Measurements from ENCODE around the gene SPATA16. TPM values are rescaled to one million over a fixed set of nuclear protein-coding genes. Genes with fewer than 3 reads are reported as not detected.

SPATA16 gene
- polyA plus RNA-seq, 1 donor from 2014 or later = not detected

- no peak overlapping the region for H3K4me2 ChIP-seq (ENCODE audit: low read length)
- TF ChIP-seq EZH2 (IDR thresholded peaks at IDR 0.05; ENCODE audit: borderline replicate concordance, insufficient read depth, low read length, poor library complexity, severe bottlenecking) (no peak), CTCF (IDR thresholded peaks at IDR 0.05; ENCODE audit: poor library complexity, severe bottlenecking) (no peak), REST (IDR thresholded peaks at IDR 0.05; ENCODE audit: borderline replicate concordance) (no peak), SMC3 (conservative IDR thresholded peaks at IDR 0.05; ENCODE audit: poor library complexity) (no peak), POLR2AphosphoS5 (IDR thresholded peaks at IDR 0.05) (no peak), RAD21 (conservative IDR thresholded peaks at IDR 0.05) (no peak), EP300 (conservative IDR thresholded peaks at IDR 0.05; ENCODE audit: poor library complexity, severe bottlenecking) (no peak), TAF1 (IDR thresholded peaks at IDR 0.05; ENCODE audit: low read depth) (no peak), MXI1 (conservative IDR thresholded peaks at IDR 0.05; ENCODE audit: poor library complexity, severe bottlenecking) (no peak)
- H4K20me1 ChIP-seq (ENCODE audit: insufficient read depth) = no peaks in the 10 kb centered on the region
Measured at GRCh38 chr3:173138026-173138425, 3.0 kb downstream of the SPATA16 start.

GRCh38 chr3:173135059-173135458 is 6.0 kb downstream of the SPATA16 start:
- Histone ChIP-seq H3K27me3 (ENCODE audit: insufficient read depth, low read depth, low read length) (no peaks in the 10 kb centered on the region), H3K27ac (ENCODE audit: low read length) (no peak overlapping the region), H3K9ac (ENCODE audit: low read length) (no peak overlapping the region), H3K36me3 (ENCODE audit: insufficient read depth, low read length) (no peaks in the 10 kb centered on the region), H3K79me2 (replicated peaks; ENCODE audit: insufficient read depth, low read length) (no peaks in the 10 kb centered on the region), H3K4me2 (ENCODE audit: low read length) (no peak overlapping the region), H3K4me3 (ENCODE audit: low read length) (no peak overlapping the region), H2AFZ (ENCODE audit: low read depth, low read length) (no peak overlapping the region), H3K9me3 (ENCODE audit: low read length) (no peaks in the 10 kb centered on the region), H3F3A (ENCODE audit: insufficient read depth, low read length, poor library complexity, severe bottlenecking) (no peaks in the 10 kb centered on the region), H4K20me1 (ENCODE audit: insufficient read depth) (no peaks in the 10 kb centered on the region), H3K9me2 (ENCODE audit: insufficient read depth, low read length) (no peaks in the 10 kb centered on the region)
- no peak for TF ChIP-seq TAF1 (IDR thresholded peaks at IDR 0.05; ENCODE audit: low read depth)
- no peak for TF ChIP-seq EZH2 (IDR thresholded peaks at IDR 0.05; ENCODE audit: borderline replicate concordance, insufficient read depth, low read length, poor library complexity, severe bottlenecking)
- no peak for TF ChIP-seq RAD21 (conservative IDR thresholded peaks at IDR 0.05)
- TF ChIP-seq CTCF (IDR thresholded peaks at IDR 0.05; ENCODE audit: poor library complexity, severe bottlenecking) = no peak
- TF ChIP-seq POLR2AphosphoS5 (IDR thresholded peaks at IDR 0.05) = no peak
- no peak for TF ChIP-seq EP300 (conservative IDR thresholded peaks at IDR 0.05; ENCODE audit: poor library complexity, severe bottlenecking)
- TF ChIP-seq REST (IDR thresholded peaks at IDR 0.05; ENCODE audit: borderline replicate concordance) = no peak
- no peak for TF ChIP-seq MXI1 (conservative IDR thresholded peaks at IDR 0.05; ENCODE audit: poor library complexity, severe bottlenecking)
- no peak for TF ChIP-seq SMC3 (conservative IDR thresholded peaks at IDR 0.05; ENCODE audit: poor library complexity)

More at GRCh38 chr3:173138026-173138425, 3.0 kb downstream of the SPATA16 start:
- Histone ChIP-seq H3K9ac (ENCODE audit: low read length) (no peak overlapping the region), H3K36me3 (ENCODE audit: insufficient read depth, low read length) (no peaks in the 10 kb centered on the region), H3K9me3 (ENCODE audit: low read length) (no peaks in the 10 kb centered on the region), H3K27me3 (ENCODE audit: insufficient read depth, low read depth, low read length) (no peaks in the 10 kb centered on the region), H3F3A (ENCODE audit: insufficient read depth, low read length, poor library complexity, severe bottlenecking) (no peaks in the 10 kb centered on the region), H3K4me3 (ENCODE audit: low read length) (no peak overlapping the region), H3K9me2 (ENCODE audit: insufficient read depth, low read length) (no peaks in the 10 kb centered on the region), H3K79me2 (replicated peaks; ENCODE audit: insufficient read depth, low read length) (no peaks in the 10 kb centered on the region), H2AFZ (ENCODE audit: low read depth, low read length) (no peak overlapping the region), H3K27ac (ENCODE audit: low read length) (no peak overlapping the region)

All from neural cell (in vitro differentiated cells).